ENCODE measurements around the gene DPH1.

Gene DPH1

GRCh38 chr17:2084036-2084765 is 54.2 kb downstream of the DPH1 start:
- DNase-seq: no peak

- no peak for DNase-seq
Observed at GRCh38 chr17:2084766-2085647, 55.1 kb downstream of the DPH1 start.

GRCh38 chr17:2085648-2085949 is 55.6 kb downstream of the DPH1 start:
- DNase-seq: no peak

GRCh38 chr17:2086306-2086705 is 56.4 kb downstream of the DPH1 start:
- no peak for DNase-seq

GRCh38 chr17:2087597-2088211 is 57.8 kb downstream of the DPH1 start:
- peak; percentile 12 for DNase-seq

- DNase-seq: no peak
Observed at GRCh38 chr17:2089021-2089422, 59.1 kb downstream of the DPH1 start.

- DNase-seq: no peak
Observed at GRCh38 chr17:2090210-2090641, 60.3 kb downstream of the DPH1 start.

GRCh38 chr17:2090804-2091534 is 61.0 kb downstream of the DPH1 start:
- no peak for DNase-seq

GRCh38 chr17:2092253-2092652 is 62.3 kb downstream of the DPH1 start:
- DNase-seq: no peak

GRCh38 chr17:2093349-2093748 is 63.4 kb downstream of the DPH1 start:
- DNase-seq: no peak
